ENCODE results near the gene PLXNB1.

DNA sequence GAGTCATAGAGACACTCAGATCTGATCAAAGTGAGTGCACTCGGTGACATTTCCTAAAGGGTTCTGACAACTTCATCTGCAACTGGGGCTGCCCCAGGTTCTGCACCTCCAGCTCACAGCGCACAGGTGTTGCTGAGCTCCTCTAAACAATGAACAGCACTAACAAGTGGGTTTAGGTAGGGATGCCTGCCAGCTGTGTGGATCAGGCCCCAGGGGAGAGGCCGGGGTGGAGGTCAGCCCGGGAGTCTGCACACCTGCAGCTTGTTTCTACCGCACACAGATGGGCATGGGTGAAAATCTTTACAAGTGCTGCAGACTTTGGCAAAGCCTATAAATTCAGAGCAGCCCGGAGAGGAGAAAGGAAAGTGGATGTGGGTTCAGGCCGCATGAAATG lies 57.5 kb downstream of the PLXNB1 start:
- TF ChIP-seq, protein P1, sequence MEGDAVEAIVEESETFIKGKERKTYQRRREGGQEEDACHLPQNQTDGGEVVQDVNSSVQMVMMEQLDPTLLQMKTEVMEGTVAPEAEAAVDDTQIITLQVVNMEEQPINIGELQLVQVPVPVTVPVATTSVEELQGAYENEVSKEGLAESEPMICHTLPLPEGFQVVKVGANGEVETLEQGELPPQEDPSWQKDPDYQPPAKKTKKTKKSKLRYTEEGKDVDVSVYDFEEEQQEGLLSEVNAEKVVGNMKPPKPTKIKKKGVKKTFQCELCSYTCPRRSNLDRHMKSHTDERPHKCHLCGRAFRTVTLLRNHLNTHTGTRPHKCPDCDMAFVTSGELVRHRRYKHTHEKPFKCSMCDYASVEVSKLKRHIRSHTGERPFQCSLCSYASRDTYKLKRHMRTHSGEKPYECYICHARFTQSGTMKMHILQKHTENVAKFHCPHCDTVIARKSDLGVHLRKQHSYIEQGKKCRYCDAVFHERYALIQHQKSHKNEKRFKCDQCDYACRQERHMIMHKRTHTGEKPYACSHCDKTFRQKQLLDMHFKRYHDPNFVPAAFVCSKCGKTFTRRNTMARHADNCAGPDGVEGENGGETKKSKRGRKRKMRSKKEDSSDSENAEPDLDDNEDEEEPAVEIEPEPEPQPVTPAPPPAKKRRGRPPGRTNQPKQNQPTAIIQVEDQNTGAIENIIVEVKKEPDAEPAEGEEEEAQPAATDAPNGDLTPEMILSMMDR (IDR thresholded peaks at IDR 0.05), result no peak
- TF ChIP-seq HDAC2 (IDR thresholded peaks at IDR 0.05), result no peak

All from A549 (cell line).